ENCODE data around the gene SRSF1. TPM values are rescaled to one million over a fixed set of nuclear protein-coding genes. Genes with fewer than 3 reads are reported as not detected.

The SRSF1 gene
- total RNA-seq, 1 experiment from 2014 or later, result 381 TPM

DNA sequence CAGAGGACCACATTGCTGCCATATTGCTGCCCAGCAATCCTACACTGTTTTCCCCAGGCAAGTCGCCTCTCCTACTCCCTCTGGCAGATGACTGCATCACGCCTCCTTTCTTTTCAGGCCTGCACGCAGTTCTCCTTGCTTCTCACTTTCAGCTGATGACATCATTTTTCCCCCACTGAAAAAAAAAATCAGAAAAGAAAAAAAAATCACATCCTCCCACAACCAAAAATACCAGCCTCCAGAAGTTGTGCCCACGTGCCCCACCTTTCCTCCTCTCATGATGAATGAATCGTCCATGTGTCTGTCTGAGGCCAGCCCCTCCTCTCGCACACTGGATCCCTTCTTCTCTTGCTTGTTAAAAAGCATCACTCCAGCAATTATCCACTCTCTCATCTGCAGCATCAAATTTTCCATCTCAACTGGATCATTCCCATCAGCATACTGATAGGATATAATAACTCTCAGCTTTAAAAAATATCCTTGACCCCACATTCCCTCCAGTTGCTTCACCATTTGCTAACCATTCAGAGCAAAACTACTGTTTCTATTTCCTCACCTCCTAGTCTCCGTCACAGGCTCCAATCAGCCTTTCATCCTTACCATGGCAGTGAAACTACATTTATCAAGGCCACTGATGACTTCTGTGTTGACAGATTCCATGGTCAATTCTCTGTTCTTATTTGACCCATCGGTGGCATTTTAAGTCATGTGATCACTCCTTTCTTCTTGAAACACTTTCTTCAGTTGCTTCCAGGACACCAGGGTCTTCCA, 46.1 kb upstream of the SRSF1 start:
- ChIA-PET POLR2A (interaction anchor here (0.6 kb wide), 1 partner anchor 367 kb away, joined by 3 read pairs; no protein-coding TSS in a partner anchor), CTCF (interaction anchor here (1.2 kb wide), 1 partner anchor 17 kb away, joined by 3 read pairs; no protein-coding TSS in a partner anchor)
- BruUV-seq (replicated peaks), result no TSS peak
- no peaks in the 10 kb centered on the region for H3K4me1 Mint-ChIP-seq (ENCODE audit: insufficient read depth, unreplicated experiment)
- TF ChIP-seq, protein P1, sequence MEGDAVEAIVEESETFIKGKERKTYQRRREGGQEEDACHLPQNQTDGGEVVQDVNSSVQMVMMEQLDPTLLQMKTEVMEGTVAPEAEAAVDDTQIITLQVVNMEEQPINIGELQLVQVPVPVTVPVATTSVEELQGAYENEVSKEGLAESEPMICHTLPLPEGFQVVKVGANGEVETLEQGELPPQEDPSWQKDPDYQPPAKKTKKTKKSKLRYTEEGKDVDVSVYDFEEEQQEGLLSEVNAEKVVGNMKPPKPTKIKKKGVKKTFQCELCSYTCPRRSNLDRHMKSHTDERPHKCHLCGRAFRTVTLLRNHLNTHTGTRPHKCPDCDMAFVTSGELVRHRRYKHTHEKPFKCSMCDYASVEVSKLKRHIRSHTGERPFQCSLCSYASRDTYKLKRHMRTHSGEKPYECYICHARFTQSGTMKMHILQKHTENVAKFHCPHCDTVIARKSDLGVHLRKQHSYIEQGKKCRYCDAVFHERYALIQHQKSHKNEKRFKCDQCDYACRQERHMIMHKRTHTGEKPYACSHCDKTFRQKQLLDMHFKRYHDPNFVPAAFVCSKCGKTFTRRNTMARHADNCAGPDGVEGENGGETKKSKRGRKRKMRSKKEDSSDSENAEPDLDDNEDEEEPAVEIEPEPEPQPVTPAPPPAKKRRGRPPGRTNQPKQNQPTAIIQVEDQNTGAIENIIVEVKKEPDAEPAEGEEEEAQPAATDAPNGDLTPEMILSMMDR (IDR thresholded peaks at IDR 0.05; ENCODE audit: unreplicated experiment), result no peak
- no peaks in the 10 kb centered on the region for H3K36me3 Mint-ChIP-seq (ENCODE audit: insufficient read depth, unreplicated experiment)
- H3K4me3 Mint-ChIP-seq (ENCODE audit: unreplicated experiment), result no peak overlapping the region
- intact Hi-C loops (cut with micrococcal nuclease), result no loop called here
- H3K9me3 Mint-ChIP-seq (ENCODE audit: unreplicated experiment), result no peaks in the 10 kb centered on the region
- H3K27ac Mint-ChIP-seq (ENCODE audit: low read depth, unreplicated experiment), result no peak overlapping the region
- peaks cover 57% of the 10 kb centered on the region for H3K27me3 Mint-ChIP-seq (ENCODE audit: insufficient read depth, unreplicated experiment)
- no peak for DNase-seq (ENCODE audit: unreplicated experiment)

GRCh38 chr17:58052407-58052806, 45.4 kb upstream of the SRSF1 start:
- ChIA-PET POLR2A (no interaction called here), CTCF (no interaction called here)
- Mint-ChIP-seq H3K9me3 (ENCODE audit: unreplicated experiment) (no peaks in the 10 kb centered on the region), H3K4me1 (ENCODE audit: insufficient read depth, unreplicated experiment) (no peaks in the 10 kb centered on the region), H3K27me3 (ENCODE audit: insufficient read depth, unreplicated experiment) (peaks cover 57% of the 10 kb centered on the region), H3K36me3 (ENCODE audit: insufficient read depth, unreplicated experiment) (no peaks in the 10 kb centered on the region), H3K27ac (ENCODE audit: low read depth, unreplicated experiment) (no peak overlapping the region), H3K4me3 (ENCODE audit: unreplicated experiment) (no peak overlapping the region)
- intact Hi-C loops (cut with micrococcal nuclease), result no loop called here
- DNase-seq (ENCODE audit: unreplicated experiment), result no peak
- TF ChIP-seq, protein P1 (IDR thresholded peaks at IDR 0.05; ENCODE audit: unreplicated experiment), result no peak
- BruUV-seq (replicated peaks), result no TSS peak

GRCh38 chr17:58051468-58051867, 44.4 kb upstream of the SRSF1 start:
- no peaks in the 10 kb centered on the region for H3K36me3 Mint-ChIP-seq (ENCODE audit: insufficient read depth, unreplicated experiment)
- intact Hi-C loops (cut with micrococcal nuclease), result no loop called here
- no TSS peak for BruUV-seq (replicated peaks)
- H3K9me3 Mint-ChIP-seq (ENCODE audit: unreplicated experiment), result no peaks in the 10 kb centered on the region
- TF ChIP-seq, protein P1 (IDR thresholded peaks at IDR 0.05; ENCODE audit: unreplicated experiment), result no peak
- CTCF ChIA-PET, result interaction anchor here (0.6 kb wide), 1 partner anchor 126 kb away, joined by 3 read pairs; no protein-coding TSS in a partner anchor
- H3K27me3 Mint-ChIP-seq (ENCODE audit: insufficient read depth, unreplicated experiment), result peaks cover 53% of the 10 kb centered on the region
- no peak for DNase-seq (ENCODE audit: unreplicated experiment)
- POLR2A ChIA-PET, result no interaction called here
- H3K4me1 Mint-ChIP-seq (ENCODE audit: insufficient read depth, unreplicated experiment), result no peaks in the 10 kb centered on the region
- no peak overlapping the region for H3K27ac Mint-ChIP-seq (ENCODE audit: low read depth, unreplicated experiment)
- no peak overlapping the region for H3K4me3 Mint-ChIP-seq (ENCODE audit: unreplicated experiment)

GRCh38 chr17:58050966-58051365, 43.9 kb upstream of the SRSF1 start:
- H3K36me3 Mint-ChIP-seq (ENCODE audit: insufficient read depth, unreplicated experiment), result no peaks in the 10 kb centered on the region
- TF ChIP-seq, protein P1 (IDR thresholded peaks at IDR 0.05; ENCODE audit: unreplicated experiment), result no peak
- intact Hi-C loops (cut with micrococcal nuclease), result no loop called here
- peaks cover 53% of the 10 kb centered on the region for H3K27me3 Mint-ChIP-seq (ENCODE audit: insufficient read depth, unreplicated experiment)
- H3K4me3 Mint-ChIP-seq (ENCODE audit: unreplicated experiment), result no peak overlapping the region
- no peak overlapping the region for H3K27ac Mint-ChIP-seq (ENCODE audit: low read depth, unreplicated experiment)
- no peak for DNase-seq (ENCODE audit: unreplicated experiment)
- CTCF ChIA-PET, result no interaction called here
- POLR2A ChIA-PET, result interaction anchor here (0.7 kb wide), 1 partner anchor 19 kb away, joined by 3 read pairs; no protein-coding TSS in a partner anchor
- H3K9me3 Mint-ChIP-seq (ENCODE audit: unreplicated experiment), result no peaks in the 10 kb centered on the region
- BruUV-seq (replicated peaks), result no TSS peak
- no peaks in the 10 kb centered on the region for H3K4me1 Mint-ChIP-seq (ENCODE audit: insufficient read depth, unreplicated experiment)
